ENCODE results near the gene PAX5.

DNA sequence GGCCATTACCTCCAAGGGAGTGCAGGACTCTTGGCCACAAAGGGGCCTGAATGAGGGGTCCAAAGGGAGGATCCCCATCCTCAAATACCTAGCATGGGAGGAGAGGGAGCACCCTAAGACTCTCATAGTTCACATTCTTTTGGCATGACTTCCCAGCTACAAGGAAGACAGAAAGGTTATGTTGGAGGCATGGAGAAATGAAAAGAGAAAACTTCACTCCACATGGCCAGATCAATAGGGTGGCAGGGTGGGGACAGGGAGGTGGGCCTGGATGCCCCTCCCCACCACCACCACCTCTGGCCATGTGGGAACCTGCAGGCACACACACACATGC, 97.6 kb downstream of the PAX5 start:
- TF ChIP-seq EZH2 (IDR thresholded peaks at IDR 0.05; ENCODE audit: insufficient read depth, poor library complexity, severe bottlenecking), result no peak
- TF ChIP-seq EZH2phosphoT487 (IDR thresholded peaks at IDR 0.05; ENCODE audit: insufficient read depth, low read depth), result no peak
